Epithelial cell of alveolus of lung (primary cell): Measurements from ENCODE around the gene SUMO1. TPM values are rescaled to one million over a fixed set of nuclear protein-coding genes. Genes with fewer than 3 reads are reported as not detected.

Source experiments
- total RNA-seq: library from RNA; depleted of rRNA; stranded (reverse); fragments of >200 nt; gene quantifications from 2 replicates; pipeline ENCODE4 v1.2.1, GENCODE V29; 2015

Gene SUMO1
- 115 and 147 TPM in 2 replicates for total RNA-seq

DNA sequence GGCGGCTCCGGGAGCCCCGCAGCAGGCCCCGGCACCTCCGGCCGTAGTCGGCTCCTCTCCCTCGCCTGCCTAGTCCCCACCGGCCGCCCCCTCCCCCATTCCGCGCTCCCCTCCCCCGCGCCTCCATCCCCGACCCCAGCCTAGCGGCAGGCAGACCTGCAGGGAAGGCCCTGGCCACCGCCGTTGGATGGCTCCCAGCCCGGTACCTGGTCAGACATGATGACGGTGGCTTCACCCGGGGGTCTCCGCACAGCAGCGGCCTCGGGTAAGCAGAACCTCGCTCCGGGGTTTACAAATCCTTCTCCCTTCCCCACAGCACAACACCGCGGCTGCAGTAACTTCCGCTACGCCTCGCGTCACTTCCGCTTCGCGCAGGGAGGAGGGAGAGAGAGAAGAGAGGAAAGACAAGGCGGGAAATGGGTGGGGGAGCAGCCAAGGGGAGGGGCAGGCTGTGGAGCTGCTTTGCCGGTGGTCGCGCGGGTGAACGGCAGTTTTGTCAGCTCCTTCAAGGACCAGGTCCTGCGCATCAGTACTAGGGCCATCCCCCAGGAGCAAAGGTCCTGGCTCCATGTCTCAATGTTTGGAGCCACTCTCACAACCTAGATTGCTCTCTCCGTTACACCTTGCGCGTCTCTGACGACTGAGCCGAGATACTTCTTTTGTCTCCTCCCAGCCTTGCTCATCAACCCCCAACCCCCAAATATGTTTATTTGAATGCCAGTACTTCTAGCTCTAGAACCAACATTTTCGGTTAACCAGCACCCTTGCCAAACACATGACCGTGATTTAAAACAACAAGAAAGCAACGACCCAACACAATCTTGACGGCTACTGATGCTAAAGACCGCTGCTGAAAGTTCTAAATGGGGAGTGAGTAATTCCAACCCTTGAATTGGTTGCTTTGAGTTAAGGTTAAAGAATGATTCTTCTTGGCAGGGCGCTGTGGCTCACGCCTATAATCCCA, at the start of gene SUMO1:
SUMO1 (minus strand) TSS at position 364 of the 964 bp plus-strand sequence; CDS start at position 218, 146 bp downstream.

GRCh38 chr2:202265467-202266277, 27.3 kb upstream of the SUMO1 start, which contains the start of gene NOP58:
Gene NOP58 (plus strand): TSS chr2:202265763. CDS start chr2:202265942, 179 bp downstream.

Other genes with a start within 250 kb of the SUMO1 start
- 27.0 and 30.3 TPM in 2 replicates for gene FZD7, start 204.7 kb downstream of the SUMO1 start, total RNA-seq
- gene KIAA2012, start 165.3 kb downstream of the SUMO1 start, total RNA-seq, result not detected in 2 replicates
- 38.9 and 48.1 TPM in 2 replicates for gene NOP58, start 27.2 kb upstream of the SUMO1 start, total RNA-seq
- 30.6 and 52.1 TPM in 2 replicates for gene BMPR2, start 137.7 kb upstream of the SUMO1 start, total RNA-seq